ENCODE data around the gene LAPTM5.

LAPTM5 gene

DNA sequence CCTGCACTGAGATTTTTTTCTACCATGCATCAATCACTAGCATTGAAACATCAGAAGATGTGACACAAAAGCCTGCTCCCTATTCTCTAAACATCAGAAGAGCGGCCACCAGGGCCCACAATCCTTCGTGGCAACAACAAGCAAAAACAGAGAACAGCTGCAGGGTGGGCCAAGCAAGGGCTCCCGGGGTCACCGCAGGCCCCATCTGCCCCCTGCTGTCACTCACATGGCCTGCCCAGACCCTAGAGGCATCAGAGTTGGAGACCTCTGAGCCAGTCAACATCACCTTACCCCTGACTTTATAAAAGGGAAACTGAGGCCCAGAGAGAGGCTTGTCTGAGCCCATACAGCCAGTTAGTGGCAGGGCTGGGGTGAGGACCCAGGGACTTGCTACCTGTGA, 1.8 kb downstream of the LAPTM5 start:
- no peak for DNase-seq (ENCODE audit: low spot score)

DNA sequence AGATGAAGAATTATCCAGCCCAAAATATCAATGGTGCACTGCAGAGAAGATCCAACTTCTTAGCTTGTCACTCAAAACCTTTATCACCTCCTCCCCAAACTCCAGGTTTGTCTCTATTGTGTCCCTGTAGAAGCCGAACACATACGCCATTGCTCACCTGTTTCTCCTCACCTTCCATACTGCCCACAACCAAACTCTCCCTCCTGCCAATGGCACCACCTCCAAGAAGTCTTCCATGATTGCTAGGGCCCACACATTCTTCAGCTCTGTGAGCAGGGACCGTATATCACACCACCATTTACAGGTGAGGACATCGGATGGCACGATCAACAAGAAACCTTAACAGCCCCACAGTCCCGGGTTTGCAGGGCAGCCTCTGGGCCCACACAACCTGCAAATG, 2.2 kb downstream of the LAPTM5 start:
- no peak for DNase-seq (ENCODE audit: low spot score)

DNA sequence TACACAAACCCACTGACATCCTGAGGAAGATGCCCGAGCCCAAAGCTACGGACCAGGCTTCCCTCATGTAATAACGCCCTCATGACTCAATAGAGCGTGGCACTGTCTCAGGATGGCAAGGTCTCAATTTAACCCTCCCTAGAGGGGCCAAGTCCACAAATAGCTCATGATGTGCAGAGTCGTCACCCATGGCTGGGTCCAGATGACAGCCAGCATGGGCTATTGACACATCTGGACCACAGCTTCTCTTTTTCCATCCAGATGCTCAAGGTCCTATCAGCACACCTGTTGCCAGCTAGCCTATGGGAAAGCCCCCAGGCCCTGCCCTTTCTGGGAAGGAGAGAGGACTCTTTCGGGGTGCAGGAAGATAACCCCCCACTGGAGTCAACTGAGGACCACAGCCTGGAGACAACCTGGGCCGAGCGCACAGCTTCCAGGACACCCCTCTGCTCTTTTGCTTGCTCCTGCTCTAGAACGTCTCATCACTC, 2.8 kb downstream of the LAPTM5 start:
- DNase-seq (ENCODE audit: low spot score) = no peak

DNA sequence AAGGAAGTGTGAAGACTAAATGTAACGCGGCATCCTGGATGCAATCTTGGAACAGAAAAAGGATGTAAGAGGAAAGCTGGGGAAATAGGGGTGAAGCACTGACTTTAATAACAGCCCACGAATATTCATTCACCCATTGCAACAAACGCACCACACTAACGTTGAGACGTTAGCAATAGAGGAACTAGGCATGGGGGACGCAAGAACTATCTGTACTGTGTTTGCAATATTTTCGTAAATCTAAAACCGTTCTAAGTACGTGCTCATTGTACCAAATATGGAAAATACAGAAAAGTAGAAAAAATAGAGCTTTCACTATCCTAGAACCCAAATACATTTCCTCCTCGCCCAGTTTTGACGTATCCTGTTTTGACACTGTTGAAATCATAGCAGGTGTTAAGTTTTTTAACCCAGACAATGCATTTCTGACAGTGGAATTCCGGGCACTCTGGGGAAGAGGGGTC, 3.9 kb downstream of the LAPTM5 start:
- DNase-seq (ENCODE audit: low spot score) = no peak

DNA sequence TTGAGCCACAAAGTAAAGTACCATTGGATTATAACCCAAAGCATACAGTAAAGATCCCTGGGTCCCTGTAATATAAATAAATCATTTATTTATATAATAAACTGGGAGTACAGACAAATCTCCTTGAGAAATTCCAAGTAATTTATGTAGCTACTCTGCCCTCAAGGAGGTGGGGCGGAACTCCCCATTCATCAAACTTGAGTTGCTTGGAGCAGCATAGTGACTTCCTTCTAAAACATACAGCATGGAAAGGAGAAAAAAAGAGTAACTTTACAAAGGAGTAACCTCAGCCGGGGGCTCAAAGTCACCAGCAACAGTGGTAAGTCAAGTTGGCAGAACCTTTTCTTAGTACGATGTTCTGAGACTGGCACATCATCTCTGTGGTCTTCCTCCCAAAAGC, 4.5 kb downstream of the LAPTM5 start:
- DNase-seq (ENCODE audit: low spot score) = no peak

DNA sequence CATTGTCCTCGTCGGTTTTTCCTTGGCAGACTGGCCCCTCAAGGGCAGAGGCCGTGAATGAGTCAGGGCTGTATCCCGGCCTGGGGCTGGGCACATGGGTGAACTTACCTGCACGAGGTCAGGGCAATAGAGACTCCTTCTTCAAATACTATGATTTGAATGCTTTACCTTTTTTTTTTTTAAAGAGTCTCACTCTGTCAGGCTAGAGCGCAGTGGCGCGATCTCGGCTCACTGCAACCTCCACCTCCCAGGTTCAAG, 5.0 kb downstream of the LAPTM5 start:
- DNase-seq (ENCODE audit: low spot score) = no peak

DNA sequence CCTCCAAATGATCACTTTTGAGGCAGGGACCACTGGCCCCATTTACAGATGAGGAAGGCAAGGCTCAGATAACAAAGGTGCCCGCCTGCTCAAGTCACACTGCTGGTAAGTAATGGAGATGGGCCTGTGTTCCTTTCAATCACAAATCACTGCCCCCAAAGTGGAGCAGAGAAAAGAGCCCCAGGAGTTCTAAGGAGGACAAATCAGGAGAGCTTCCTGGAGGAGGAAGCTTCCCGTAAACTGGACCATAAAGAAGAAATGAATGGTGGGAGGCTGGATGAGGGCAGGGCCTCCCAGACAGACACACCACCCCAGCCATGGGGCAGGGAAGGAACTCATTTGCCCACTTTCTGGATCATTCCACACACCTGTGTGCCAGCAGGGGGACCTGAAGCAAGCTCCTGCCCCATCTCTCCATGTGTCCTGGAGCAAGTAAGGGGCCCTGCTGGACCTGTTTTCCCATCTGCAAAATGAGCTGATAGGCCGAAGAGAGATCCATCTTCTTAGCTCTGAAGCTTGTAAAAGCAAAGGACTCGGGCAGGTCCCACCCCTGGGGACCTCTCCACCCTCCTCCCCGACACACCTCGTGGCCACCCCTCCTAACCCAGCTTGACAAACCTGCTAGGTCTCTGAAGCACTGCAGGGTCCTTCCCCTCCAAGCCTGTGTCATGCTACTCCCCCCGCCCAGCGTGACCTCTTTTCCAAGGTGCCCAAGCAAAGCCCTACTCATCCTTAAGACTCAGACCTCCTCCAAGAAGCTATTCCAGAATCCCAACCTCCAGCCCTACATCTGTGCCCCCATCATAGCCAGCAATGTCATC, 5.5 kb downstream of the LAPTM5 start:
- no peak for DNase-seq (ENCODE audit: low spot score)

DNA sequence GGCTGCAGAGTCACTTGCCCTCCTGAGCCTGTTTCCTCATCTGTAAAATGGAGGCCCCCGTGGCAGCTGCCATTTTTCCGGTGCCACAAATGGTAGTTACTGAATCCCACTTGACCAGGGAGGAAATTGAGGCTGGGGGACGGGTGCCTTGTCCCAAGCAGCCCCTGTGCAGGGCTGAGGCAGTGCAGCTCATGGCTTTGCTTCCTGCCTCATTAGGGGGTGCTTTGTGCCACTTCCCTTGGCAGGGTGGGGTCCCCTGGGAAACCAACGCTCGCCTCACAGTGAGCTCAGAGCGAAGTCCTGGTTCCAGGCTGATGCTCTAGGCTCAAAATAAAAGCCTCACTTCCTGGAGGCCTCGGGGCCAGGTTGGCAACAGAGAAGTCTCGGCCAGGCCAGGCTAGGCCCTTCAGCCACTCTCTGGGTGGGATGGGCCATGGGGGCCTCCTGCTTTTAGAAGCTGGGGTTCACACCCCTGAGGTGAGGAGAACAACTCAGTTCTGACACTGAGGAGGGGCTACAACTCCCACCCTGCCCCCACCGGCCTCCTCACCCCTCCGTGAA, 6.8 kb downstream of the LAPTM5 start:
- no peak for DNase-seq (ENCODE audit: low spot score)

DNA sequence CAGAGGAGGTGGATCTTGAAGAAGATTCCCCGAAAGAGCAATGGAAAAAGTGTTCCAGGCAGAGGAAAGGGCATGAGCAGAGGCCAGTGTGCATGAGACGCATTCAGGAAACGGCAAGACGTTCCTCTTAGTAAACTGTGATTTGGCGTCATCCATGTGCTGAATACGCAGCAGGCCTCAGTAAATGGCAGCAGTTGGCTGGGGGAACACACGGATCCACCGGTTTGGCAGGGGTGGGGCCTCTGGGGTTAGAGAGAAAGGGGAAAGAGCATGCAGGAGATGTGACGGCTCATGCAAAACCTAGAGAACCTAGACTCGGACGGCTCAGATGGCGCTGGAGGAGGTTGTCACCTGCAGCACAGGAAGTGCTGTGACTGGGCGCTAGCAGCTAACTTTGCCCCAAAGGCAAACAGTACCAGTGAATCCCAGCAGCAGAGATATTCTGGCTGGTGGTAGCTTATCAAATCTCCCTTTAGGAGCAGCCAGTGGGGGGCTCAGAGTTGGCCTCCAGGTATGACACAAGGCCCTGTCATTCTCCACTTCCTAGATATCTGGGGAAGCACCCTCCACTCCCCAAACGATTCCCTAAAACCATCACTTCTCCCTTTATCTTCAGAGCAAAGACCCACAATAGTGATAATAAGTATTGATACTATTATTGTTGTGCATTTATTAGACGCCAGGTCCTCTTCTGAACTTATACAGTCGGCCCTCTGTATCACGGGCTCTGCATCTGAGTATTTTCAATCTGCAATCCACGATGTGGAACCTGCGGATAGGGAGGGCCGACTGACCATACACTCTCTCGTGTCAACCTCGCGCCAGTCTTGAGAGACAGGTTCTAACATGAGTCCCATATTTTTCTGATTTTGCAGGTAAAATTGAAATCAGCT, 7.6 kb downstream of the LAPTM5 start:
- DNase-seq (ENCODE audit: low spot score) = no peak

DNA sequence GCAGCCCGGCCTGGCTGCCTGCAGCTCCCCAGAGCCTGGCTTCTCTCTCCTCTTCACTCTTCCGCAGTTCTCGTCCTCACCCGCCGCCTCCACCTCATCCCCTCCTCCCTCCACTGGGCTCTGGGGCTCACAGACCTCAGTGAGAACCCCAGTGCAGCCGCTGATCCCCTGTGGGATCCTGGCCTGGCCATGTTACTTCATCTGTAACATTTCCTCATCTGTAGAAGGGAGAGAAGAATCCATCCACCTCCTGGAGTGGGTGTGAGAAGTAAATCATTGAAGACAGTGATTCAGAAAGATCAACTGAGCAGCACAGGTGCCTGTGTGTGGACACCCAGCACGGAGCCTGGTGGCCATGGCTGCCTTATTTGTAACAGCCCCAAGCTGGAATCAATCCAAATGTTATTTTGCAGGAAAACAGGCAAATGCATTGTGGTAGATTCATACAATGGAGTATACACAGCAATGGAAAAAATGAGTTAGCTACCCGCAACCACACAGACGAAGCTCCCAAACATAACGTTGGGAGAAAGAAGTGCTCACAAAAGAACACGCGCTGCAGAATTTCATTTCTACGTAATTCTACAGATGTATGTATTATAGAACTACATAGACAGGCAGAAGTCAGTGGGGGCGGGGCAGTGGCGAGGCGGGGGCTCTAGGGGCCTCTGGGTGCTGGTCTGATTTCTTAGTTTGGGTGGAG, 8.7 kb downstream of the LAPTM5 start:
- peak; percentile 95 for DNase-seq (ENCODE audit: low spot score)

DNA sequence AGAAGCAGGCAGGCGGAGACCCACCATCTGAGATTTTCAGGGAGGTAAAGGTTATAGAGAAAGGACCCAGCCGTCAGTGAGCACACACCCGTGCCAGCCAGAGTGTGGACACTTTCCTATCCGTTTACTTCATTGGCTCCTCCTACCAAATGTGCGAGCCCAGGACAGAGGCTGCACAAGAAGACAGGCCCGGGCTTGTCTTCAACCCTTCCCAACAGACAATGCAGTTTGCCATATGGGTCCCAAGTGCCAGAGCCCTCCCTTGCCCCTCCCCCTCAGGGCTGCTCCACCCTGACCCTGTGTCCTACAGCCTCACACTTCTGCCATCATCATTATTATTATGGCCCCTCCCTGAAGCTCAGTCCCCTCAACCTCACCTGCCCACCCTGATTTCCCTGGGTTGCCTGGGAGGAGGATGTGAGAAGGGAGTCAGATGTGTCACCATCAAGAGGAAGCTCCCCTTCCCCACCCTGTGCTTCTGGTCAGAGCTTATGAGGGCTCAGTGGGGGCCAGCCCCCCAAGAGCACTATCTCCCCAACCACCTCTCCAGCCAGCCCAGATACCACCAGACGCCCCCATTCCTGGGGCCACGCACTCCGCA, 9.4 kb downstream of the LAPTM5 start:
- DNase-seq (ENCODE audit: low spot score) = peak; percentile 90

DNA sequence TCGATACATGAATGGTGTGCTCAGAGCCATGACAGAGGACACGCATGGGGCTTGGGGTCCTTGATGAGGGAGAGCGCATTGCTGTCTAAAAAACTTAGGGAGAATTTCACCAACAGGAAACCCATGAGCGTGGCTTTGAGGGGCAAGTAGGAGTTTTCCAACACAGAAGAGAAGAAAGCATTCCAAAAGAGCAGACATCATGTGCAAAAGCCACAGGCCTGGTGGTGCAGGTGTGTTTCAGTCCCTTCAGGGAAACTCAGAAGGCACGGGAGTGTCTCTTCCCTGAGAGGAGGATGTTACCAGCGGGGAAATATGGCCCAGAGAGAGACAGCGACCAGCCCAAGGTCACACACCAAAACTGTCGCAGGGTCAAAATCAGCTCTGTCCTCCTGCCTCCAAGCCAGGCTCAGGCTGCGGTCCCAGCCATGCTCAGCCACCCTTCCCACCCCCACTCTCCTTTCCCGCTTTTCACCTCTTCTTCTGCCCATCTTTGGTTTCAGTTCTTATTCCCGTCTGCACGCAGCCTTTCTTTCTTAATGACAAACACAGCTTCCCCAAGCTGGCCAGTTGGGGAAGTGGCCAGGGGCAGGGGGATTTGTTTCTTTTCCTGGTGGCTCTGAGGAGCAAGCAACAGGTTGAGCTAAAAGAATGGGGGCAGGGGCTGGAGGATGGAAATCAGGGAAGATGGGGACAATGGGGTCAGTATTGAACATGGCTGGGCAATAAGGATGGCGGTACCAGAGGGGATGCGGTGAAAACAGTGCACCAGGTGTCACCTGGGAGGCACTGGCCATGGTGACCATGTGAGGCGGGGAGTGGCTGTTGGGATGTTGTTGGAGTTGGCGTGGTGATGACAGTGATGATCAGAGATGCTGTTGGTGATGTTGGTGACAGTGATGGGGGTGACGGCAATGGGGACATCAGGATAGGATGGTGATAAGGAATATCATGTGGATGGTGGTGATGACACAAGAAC, 10.3 kb downstream of the LAPTM5 start:
- peak; percentile 64 for DNase-seq (ENCODE audit: low spot score)

DNA sequence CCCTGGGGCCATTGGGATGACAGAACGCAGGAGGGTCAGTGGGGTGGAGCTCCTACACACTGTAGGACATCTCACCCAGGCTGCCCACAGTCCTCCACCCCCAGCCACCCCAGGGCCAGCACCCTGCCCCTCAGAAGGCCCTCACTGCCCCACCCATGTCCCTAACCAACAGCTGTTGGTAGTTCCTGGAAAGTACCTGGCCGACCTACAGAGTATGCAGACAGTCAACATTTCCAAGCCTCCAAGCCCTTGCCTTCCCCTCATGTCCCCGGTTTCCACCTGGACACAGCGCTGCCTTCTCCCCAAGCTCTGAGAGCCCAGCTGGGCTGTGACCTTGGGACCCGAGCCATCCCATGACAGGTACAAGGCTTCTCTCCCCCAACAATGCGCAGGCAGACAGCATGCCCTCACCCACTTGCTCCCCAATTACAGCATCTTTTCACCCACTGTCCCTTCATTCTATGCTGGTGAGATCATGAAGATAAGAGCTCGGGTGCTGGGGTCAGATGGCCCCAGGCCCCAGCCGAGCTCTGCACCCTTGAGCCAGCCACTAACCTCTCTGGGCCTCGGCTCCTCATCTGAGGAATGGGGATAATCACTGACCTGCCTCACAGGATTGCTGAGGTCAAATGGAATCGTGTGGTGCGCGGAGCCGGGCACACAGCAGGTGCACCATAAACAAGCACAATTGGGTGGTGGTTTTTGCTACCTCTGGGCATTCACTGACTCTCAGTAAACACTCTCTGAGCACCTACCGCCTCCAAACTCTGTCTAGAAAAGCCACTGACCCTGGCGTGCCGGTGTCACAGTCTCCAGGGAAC, 11.2 kb downstream of the LAPTM5 start:
- DNase-seq (ENCODE audit: low spot score) = no peak

DNA sequence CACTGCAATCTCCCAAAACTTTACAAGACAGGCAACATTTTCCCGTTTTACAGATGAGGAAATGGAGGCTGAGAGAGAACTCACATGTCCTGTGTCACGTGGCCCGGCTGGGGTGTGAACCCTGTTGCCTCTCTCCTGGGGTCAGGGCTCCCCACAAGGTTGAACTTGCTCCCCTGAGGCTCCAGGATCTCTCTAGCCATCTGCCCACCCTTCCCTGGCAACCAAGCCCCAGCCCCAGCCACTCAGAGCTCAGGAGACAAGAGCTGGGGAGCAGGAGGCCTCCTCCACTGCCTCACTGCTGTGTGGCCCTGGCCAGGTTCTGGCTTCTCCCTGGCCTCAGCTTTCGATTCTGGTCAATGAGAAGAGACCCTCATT, 11.8 kb downstream of the LAPTM5 start:
- no peak for DNase-seq (ENCODE audit: low spot score)

DNA sequence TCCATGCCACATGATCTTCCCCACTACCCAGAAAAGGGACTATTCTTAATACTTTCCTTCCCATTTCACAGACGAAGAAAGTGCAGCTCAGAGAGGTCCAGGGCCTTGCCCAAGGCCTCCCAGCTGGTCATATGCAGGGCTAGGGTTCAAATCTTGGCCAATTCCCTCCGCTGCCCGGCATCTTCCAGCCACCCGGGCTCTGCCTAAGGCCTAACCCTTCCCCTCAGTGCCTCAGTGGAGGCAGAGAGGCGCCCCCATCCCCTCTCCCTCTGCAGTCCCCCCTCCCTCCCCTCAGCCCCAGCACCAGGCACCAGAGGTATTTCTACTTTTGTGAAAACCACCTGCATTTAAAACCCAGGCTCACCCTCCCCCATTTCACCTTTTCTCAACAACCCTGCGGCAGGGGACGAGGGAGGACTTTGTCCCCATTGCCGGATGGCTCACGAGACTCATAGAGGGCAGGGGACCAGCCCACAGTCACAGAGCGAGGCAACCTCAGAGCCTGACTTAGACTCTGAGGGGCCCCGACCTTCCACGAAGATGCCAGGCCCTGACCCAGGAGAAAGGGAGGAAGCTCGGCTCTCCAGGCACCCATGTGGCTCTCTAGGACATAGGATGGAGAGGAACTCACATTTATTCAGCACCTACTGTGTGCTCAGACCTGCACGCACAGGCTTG, 12.3 kb downstream of the LAPTM5 start:
- no peak for DNase-seq (ENCODE audit: low spot score)

DNA sequence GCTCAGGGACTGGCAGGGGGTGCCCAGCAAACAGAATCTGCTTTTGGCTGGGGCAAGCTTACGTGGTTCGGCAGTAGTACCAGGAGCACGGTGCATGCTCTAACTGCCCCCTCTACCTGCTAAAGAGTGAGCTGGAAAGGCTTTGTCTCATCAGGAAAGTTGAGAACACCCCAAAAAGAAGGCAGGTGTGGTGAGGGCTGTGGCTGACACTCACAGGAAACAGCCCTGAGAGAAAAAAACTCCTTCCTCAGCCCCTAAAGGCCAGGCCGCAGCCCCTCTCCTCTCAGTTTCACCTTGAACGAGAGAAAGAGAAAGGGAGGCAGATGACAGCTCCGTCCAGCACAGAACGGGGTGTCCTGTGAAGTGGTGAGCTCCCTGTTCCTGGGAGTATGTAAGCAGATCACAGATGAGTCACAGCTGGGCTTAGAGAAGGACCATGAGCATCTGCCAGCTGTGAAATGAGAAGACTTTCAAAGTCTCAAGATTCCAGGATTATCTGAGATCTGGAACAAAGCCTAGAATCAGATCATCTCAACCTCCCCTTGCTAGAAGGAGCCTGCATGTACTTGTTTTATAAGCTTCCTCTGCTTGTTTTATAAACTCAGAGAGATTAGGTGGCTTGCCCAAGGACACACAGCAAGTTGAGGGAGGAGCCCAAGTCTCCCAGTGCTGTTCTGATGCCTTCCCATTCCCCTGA, 13.4 kb downstream of the LAPTM5 start:
- no peak for DNase-seq (ENCODE audit: low spot score)

DNA sequence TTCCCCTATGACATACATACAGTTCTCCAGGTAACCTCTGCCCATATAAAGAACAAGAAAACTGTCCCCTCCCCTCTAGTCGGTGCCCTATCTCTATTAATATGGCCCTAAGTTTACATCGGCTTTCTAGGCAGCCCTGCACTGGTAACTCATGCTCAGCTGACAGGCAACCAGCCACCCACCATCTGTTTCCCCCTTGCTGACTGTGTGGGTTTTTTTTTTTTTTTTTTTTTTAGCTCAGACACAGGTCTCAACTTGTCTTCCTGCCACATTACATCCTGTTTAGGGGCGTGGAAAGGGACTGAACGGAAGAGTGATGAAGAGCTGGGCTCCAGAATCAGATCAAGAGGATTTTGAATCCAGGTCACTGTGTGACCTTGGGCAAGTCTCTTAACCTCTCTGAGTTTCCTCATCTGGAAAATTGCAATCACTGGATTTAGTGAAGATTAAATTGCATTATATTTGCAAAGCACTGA, 14.0 kb downstream of the LAPTM5 start:
- DNase-seq (ENCODE audit: low spot score) = no peak

DNA sequence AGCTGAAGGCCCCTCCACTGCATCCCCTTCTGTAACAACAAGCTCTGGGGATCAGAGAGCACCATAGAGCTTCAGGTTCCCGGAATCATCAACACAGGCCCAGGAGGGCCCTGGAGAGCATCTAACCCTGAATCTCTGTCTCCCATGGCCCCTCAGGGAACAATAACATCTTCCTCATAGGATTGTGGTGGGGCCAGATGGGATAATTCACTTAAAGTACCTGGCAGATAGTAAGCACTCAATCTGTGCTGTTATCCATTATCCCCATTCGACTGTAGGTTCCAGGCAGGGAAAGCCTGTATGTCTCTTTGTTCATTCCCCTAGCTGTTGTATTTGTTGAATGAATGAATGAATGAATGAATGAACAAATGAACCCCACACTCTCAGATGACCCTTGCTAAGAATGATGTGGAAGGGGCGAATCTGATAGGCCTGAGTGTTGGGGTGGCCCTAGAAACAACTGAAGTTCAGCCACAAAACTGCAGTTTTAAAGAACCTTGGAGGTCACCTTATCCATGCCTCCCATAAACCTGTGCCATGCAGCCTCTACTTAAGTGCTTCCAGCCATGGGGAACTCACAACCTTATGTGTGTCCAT, 14.5 kb downstream of the LAPTM5 start:
- no peak for DNase-seq (ENCODE audit: low spot score)

All from pons (tissue), 1 donor.